Upper lobe of left lung (tissue), 6 donors: ENCODE data around the gene UBE2Q2. TPM values are rescaled to one million over a fixed set of nuclear protein-coding genes. Genes with fewer than 3 reads are reported as not detected.

ENCODE experiments used
- ATAC-seq, 2 donors: fragments of 200-7000 bp; cut with Tn5 transposase; one replicate each; pipeline ENCODE4 v1.9.1; 2022; ENCODE audit warnings: mild to moderate bottlenecking in 2 of 2, moderate library complexity in 2 of 2; ENCODE audit not compliant: low FRiP score in 2 of 2
- DNase-seq, 2 donors: peaks; one replicate each; pipeline ENCODE4 v3.0.0-alpha.2; 2019 to 2020
- H3K27ac ChIP-seq, 4 donors: fragments of 200-600 bp; sonication (generic); one replicate each; pipeline ENCODE4 v1.5.1; 2016 to 2019
- H3K27me3 ChIP-seq, 4 donors: fragments of 200-600 bp; sonication (generic); one replicate each; pipeline ENCODE4 v1.5.1; 2017 to 2019
- H3K36me3 ChIP-seq, 4 donors: fragments of 200-600 bp; sonication (generic); one replicate each; pipeline ENCODE4 v1.5.1; 2016 to 2019
- H3K4me1 ChIP-seq, 4 donors: fragments of 200-600 bp; sonication (generic); one replicate each; pipeline ENCODE4 v1.5.1; 2018 to 2019
- H3K4me3 ChIP-seq, 4 donors: fragments of 200-600 bp; sonication (generic); one replicate each; pipeline ENCODE4 v1.5.1; 2017 to 2019; ENCODE audit warnings: mild to moderate bottlenecking in 2 of 4, moderate library complexity in 1 of 4
- H3K9me3 ChIP-seq, 4 donors: fragments of 200-600 bp; sonication (generic); one replicate each; pipeline ENCODE4 v1.5.1; 2018 to 2019
- EP300 ChIP-seq, 4 donors: sonication (generic); formaldehyde crosslinking; IDR thresholded peaks; one replicate each; pipeline ENCODE4 v1.5.1; 2017; ENCODE audit warnings: antibody characterized with exemption in 4 of 4, control low read depth in 2 of 4
- POLR2A ChIP-seq, 4 donors: fragments of 450-650 bp; IDR thresholded peaks; one replicate each; pipeline ENCODE4 v1.5.1; 2016 to 2017; ENCODE audit warnings: antibody characterized with exemption in 4 of 4, mild to moderate bottlenecking in 2 of 4
- POLR2AphosphoS5 ChIP-seq, 2 donors: sonication (generic); formaldehyde crosslinking; IDR thresholded peaks; one replicate each; pipeline ENCODE4 v1.5.1; 2017; ENCODE audit warnings: antibody characterized with exemption in 2 of 2
- WGBS, 2 donors: methylation state at CpG; one replicate each; pipeline ENCODE4 v1.1.5; 2017 to 2018; 5-methylcytosine and 5-hydroxymethylcytosine counted together
- total RNA-seq, 6 donors: library from RNA; depleted of rRNA in 4 of 6; stranded (reverse); fragments of >200 nt in 4 of 6; gene quantifications; one replicate each; pipeline versions ENCODE4 v1.1.0 to v1.2.1, GENCODE V29; 2016 to 2021
- TF ChIP-seq, protein P1 (sequence below), 6 experiments: fragments of 450-650 bp in 4 of 6; fragments of 200-600 bp in 2 of 6; sonication (generic) in 2 of 6; IDR thresholded peaks; one replicate each; pipeline ENCODE4 v1.5.1; 2016 to 2019; ENCODE audit warnings: antibody characterized with exemption in 6 of 6
- donor health status: DM: no; HTN: no; CAD: no; lungs with moderate emphysema.
- donor health status: DM: no; HTN: yes; CAD: no; lungs with severe emphysema.

UBE2Q2 gene
- total RNA-seq, 6 donors from 2014 or later, result 16.5 to 37.7 (median 29.3) TPM

DNA sequence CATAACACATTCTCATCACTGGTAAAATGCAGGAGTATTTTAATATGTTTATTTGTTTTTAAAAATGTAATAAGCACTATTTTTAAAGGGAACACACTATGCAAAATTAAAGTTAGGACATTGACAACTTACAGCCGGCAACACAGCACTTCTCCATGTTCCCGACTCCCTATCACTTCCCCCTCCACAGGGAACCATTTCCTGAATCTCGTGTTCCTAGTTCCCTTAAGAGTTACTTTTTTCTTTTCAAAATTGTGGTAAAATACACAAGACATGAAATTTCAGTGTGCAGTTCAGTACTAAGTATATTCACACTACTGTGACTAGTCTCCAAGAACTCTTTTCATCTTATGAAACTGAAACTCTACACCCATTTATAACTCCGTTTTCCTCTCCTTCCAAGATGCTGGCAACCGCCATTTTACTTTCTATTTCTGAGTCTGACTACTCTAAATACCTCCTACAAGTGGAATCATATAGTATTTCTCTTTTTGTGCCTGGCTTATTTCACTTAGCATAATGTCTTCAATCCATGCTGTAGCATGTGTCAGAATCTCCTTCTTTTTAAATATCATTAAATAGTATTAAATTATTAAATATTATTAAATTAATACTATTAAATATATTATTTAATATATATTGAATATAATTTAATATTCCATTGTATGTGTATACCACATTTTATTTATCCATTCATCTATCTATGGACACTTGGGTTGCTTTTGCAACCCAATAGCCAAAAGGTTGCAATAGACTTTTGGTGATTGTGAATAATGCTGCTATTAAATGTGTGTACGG, 25.9 kb upstream of the UBE2Q2 start:
- H3K27ac ChIP-seq, result no peak overlapping the region
- no peaks in the 10 kb centered on the region for H3K4me1 ChIP-seq
- peak overlapping the region in 2 of 4 donors; percentile 27 to 30 for H3K4me3 ChIP-seq
- ATAC-seq (peak in 1 of 2 donors; percentile 29), DNase-seq (no peak)
- H3K36me3 ChIP-seq, result no peaks in the 10 kb centered on the region
- no peaks in the 10 kb centered on the region for H3K9me3 ChIP-seq
- no peaks in the 10 kb centered on the region for H3K27me3 ChIP-seq
- no peak for TF ChIP-seq POLR2AphosphoS5 (IDR thresholded peaks at IDR 0.05)
- TF ChIP-seq EP300 (IDR thresholded peaks at IDR 0.05), result no peak
- TF ChIP-seq, protein P1, sequence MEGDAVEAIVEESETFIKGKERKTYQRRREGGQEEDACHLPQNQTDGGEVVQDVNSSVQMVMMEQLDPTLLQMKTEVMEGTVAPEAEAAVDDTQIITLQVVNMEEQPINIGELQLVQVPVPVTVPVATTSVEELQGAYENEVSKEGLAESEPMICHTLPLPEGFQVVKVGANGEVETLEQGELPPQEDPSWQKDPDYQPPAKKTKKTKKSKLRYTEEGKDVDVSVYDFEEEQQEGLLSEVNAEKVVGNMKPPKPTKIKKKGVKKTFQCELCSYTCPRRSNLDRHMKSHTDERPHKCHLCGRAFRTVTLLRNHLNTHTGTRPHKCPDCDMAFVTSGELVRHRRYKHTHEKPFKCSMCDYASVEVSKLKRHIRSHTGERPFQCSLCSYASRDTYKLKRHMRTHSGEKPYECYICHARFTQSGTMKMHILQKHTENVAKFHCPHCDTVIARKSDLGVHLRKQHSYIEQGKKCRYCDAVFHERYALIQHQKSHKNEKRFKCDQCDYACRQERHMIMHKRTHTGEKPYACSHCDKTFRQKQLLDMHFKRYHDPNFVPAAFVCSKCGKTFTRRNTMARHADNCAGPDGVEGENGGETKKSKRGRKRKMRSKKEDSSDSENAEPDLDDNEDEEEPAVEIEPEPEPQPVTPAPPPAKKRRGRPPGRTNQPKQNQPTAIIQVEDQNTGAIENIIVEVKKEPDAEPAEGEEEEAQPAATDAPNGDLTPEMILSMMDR (IDR thresholded peaks at IDR 0.05), result no peak
- no peak for TF ChIP-seq POLR2A (IDR thresholded peaks at IDR 0.05)
- WGBS, 2 donors, result 49 to 52% methylated on average over 6 of the region's 6 CpGs

DNA sequence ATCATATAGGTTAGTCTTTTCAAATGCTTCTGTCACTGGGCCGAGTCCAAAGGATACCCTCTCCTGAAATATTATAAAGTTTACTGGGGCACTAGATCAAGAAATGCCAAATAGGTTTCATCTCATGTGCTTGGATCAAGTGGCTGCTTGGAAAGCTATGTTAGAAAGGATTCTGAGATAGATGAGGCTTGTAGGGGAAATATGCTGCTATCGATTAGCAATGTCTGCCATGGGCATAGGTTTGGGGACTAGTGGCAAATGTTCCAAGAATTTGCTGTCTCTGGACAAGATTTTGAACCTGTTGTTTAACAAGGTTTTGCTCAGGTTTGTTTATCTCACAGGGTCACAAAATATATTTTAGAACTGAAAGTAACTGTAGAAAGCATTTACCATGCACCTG, 23.0 kb upstream of the UBE2Q2 start:
- WGBS, 2 donors, result 94 to 96% methylated on average over 2 of the region's 2 CpGs
- no peak for ATAC-seq
- DNase-seq, result no peak
- TF ChIP-seq EP300 (IDR thresholded peaks at IDR 0.05) (no peak), POLR2AphosphoS5 (IDR thresholded peaks at IDR 0.05) (no peak), POLR2A (IDR thresholded peaks at IDR 0.05) (no peak)
- TF ChIP-seq, protein P1 (IDR thresholded peaks at IDR 0.05), result no peak
- Histone ChIP-seq H3K27ac (no peak overlapping the region), H3K4me1 (no peaks in the 10 kb centered on the region), H3K4me3 (no peak overlapping the region), H3K27me3 (no peaks in the 10 kb centered on the region), H3K36me3 (no peaks in the 10 kb centered on the region), H3K9me3 (no peaks in the 10 kb centered on the region)

DNA sequence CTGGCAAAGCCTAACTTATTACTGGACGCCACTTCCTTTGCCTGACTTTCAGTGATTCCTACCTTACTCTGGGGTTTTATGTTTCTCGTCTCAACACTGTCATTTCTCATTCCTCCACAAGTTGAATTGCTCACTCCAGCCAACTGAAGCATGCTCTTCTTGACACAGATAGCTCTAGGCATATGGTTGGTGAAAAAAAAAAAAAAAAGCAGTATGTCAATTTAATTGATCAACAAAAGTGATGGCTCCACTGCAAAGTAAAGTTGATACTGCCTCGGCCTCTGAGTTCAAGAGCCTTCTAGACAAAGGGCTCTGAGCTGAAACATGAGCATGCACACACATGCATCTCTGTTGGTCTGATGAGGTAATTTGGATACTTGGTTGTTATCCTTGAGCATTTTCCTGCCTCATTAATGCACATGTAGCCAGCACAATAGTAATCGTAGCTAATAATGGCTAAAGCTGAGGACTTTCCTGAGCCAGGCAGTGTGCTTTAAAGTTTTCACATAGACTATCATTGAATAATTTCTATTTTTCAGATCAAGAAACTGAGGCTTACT, 21.4 kb upstream of the UBE2Q2 start:
- TF ChIP-seq POLR2A (IDR thresholded peaks at IDR 0.05), result no peak
- TF ChIP-seq, protein P1 (IDR thresholded peaks at IDR 0.05), result no peak
- no peak for TF ChIP-seq EP300 (IDR thresholded peaks at IDR 0.05)
- TF ChIP-seq POLR2AphosphoS5 (IDR thresholded peaks at IDR 0.05), result no peak
- Histone ChIP-seq H3K4me1 (no peaks in the 10 kb centered on the region), H3K36me3 (no peaks in the 10 kb centered on the region), H3K27me3 (no peaks in the 10 kb centered on the region), H3K9me3 (no peaks in the 10 kb centered on the region), H3K27ac (no peak overlapping the region), H3K4me3 (no peak overlapping the region)
- WGBS, 2 donors, result 92% methylated on average over 4 of the region's 4 CpGs
- DNase-seq (no peak), ATAC-seq (no peak)

DNA sequence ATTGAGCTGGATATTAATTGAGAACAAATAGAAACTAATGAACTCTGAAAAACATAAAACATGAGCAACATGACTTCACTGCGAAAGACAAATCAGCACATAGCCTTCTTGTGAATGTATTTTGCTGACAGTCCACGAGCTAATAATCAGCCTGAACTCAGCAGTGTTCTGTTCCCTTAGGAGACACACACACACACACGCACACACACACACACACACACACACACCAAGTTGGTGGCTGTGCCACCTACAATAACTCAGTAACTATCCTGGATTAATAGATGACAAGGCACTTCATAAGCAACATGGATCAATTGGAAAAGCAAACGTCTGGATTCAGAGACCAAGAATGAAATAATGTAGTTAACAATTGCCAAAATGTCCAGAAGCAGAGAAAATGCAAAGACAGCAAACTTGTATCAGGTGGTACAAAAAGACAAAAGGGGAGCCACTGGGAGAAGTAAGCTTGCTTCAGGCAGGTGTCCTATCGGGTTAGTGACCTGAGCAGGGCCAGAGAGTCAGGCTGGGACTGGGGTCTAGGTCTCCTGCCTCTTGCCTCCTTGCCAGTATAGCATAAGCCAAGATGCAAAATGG, 20.5 kb upstream of the UBE2Q2 start:
- Histone ChIP-seq H3K4me1 (no peaks in the 10 kb centered on the region), H3K4me3 (no peak overlapping the region), H3K27ac (no peak overlapping the region), H3K9me3 (no peaks in the 10 kb centered on the region), H3K36me3 (no peaks in the 10 kb centered on the region), H3K27me3 (no peaks in the 10 kb centered on the region)
- DNase-seq (no peak), ATAC-seq (no peak)
- TF ChIP-seq, protein P1 (IDR thresholded peaks at IDR 0.05), result no peak
- TF ChIP-seq EP300 (IDR thresholded peaks at IDR 0.05) (no peak), POLR2AphosphoS5 (IDR thresholded peaks at IDR 0.05) (no peak), POLR2A (IDR thresholded peaks at IDR 0.05) (no peak)
- 84 to 88% methylated on average over 5 of the region's 5 CpGs for WGBS, 2 donors
